ENCODE data around the gene MRPL37.
"Not testable (repeated sequence)": the region's sequence is repeated elsewhere in the genome, so short reads cannot be mapped to it uniquely, and the experiment has no call there.

MRPL37 gene

GRCh38 chr1:54172614-54173599, 27.1 kb upstream of the MRPL37 start:
- no peak for DNase-seq

GRCh38 chr1:54173681-54174080, 26.3 kb upstream of the MRPL37 start:
- DNase-seq, result no peak

- no peak for DNase-seq
These were observed 25.9 kb upstream of the MRPL37 start for GRCh38 chr1:54174106-54174505.

- no peak for DNase-seq
These were observed 23.2 kb upstream of the MRPL37 start for GRCh38 chr1:54176621-54177327.

GRCh38 chr1:54177726-54178125, 22.2 kb upstream of the MRPL37 start:
- no peak for DNase-seq

GRCh38 chr1:54178296-54179070, 21.5 kb upstream of the MRPL37 start:
- DNase-seq, result no peak

GRCh38 chr1:54180701-54181360, 19.1 kb upstream of the MRPL37 start:
- no peak for DNase-seq

GRCh38 chr1:54186056-54186455, 13.9 kb upstream of the MRPL37 start:
- no peak for DNase-seq

GRCh38 chr1:54188291-54188690, 11.7 kb upstream of the MRPL37 start:
- no peak for DNase-seq

- DNase-seq, result no peak
These were observed 9.4 kb upstream of the MRPL37 start for GRCh38 chr1:54190526-54190925.

GRCh38 chr1:54191525-54191924, 8.4 kb upstream of the MRPL37 start:
- no peak for DNase-seq

- no peak for DNase-seq
These were observed 6.5 kb upstream of the MRPL37 start for GRCh38 chr1:54193453-54193852.

GRCh38 chr1:54199151-54199764, 709 bp upstream of the MRPL37 start:
- DNase-seq, result no peak

- DNase-seq, result no peak
These were observed 591 bp downstream of the MRPL37 start for GRCh38 chr1:54200519-54200997.

- no peak for DNase-seq
These were observed 4.2 kb downstream of the MRPL37 start for GRCh38 chr1:54204199-54204598.

- DNase-seq, result no peak
These were observed 7.3 kb downstream of the MRPL37 start for GRCh38 chr1:54207287-54207686.

GRCh38 chr1:54207896-54208295, 7.9 kb downstream of the MRPL37 start:
- not testable (repeated sequence) for DNase-seq

- no peak for DNase-seq
These were observed 12.9 kb downstream of the MRPL37 start for GRCh38 chr1:54212872-54213271.

GRCh38 chr1:54215523-54215922, 15.6 kb downstream of the MRPL37 start:
- DNase-seq, result no peak

- DNase-seq, result no peak
These were observed 19.1 kb downstream of the MRPL37 start for GRCh38 chr1:54218883-54219687.

- no peak for DNase-seq
These were observed 19.7 kb downstream of the MRPL37 start for GRCh38 chr1:54219688-54220003.
